Ishikawa (cell line): ENCODE data around the gene SLC25A39.
A peak's percentile ranks its signal among the peaks of the same experiment; 100 is the strongest.

ENCODE experiments used
- CEBPB ChIP-seq: IDR thresholded peaks from 2 replicates; pipeline ENCODE4 v1.6.1; 2012
- CREB1 ChIP-seq: IDR thresholded peaks from 2 replicates; pipeline ENCODE4 v1.6.1; 2012; ENCODE audit warnings: low read depth
- EGR1 ChIP-seq: IDR thresholded peaks from 2 replicates; pipeline ENCODE4 v1.6.1; 2012
- EP300 ChIP-seq: IDR thresholded peaks from 2 replicates; pipeline ENCODE4 v1.6.1; 2012; ENCODE audit warnings: borderline replicate concordance
- FOXM1 ChIP-seq: IDR thresholded peaks from 2 replicates; pipeline ENCODE4 v1.6.1; 2012; ENCODE audit warnings: low read depth, borderline replicate concordance
- NFIC ChIP-seq: IDR thresholded peaks from 2 replicates; pipeline ENCODE4 v1.6.1; 2012
- RAD21 ChIP-seq: IDR thresholded peaks from 2 replicates; pipeline ENCODE4 v1.6.1; 2012; ENCODE audit warnings: low read depth
- TAF1 ChIP-seq: IDR thresholded peaks from 2 replicates; pipeline ENCODE4 v1.6.1; 2012; ENCODE audit warnings: low read depth, mild to moderate bottlenecking
- TCF12 ChIP-seq: IDR thresholded peaks from 2 replicates; pipeline ENCODE4 v1.6.1; 2012; ENCODE audit warnings: low read depth
- TEAD4 ChIP-seq: IDR thresholded peaks from 2 replicates; pipeline ENCODE4 v1.6.1; 2012
- YY1 ChIP-seq: IDR thresholded peaks from 2 replicates; pipeline ENCODE4 v1.6.1; 2012; ENCODE audit warnings: low read depth
- ZBTB7A ChIP-seq: IDR thresholded peaks from 2 replicates; pipeline ENCODE4 v1.6.1; 2012; ENCODE audit warnings: low read depth
- TF ChIP-seq, protein P1 (sequence below): IDR thresholded peaks from 2 replicates; pipeline ENCODE4 v1.6.1; 2012
- TF ChIP-seq, protein P2 (sequence below): IDR thresholded peaks from 2 replicates; pipeline ENCODE4 v1.6.1; 2012; ENCODE audit warnings: low read depth, mild to moderate bottlenecking
- TF ChIP-seq, protein P3 (sequence below): IDR thresholded peaks from 2 replicates; pipeline ENCODE4 v1.6.1; 2012

The SLC25A39 gene

DNA sequence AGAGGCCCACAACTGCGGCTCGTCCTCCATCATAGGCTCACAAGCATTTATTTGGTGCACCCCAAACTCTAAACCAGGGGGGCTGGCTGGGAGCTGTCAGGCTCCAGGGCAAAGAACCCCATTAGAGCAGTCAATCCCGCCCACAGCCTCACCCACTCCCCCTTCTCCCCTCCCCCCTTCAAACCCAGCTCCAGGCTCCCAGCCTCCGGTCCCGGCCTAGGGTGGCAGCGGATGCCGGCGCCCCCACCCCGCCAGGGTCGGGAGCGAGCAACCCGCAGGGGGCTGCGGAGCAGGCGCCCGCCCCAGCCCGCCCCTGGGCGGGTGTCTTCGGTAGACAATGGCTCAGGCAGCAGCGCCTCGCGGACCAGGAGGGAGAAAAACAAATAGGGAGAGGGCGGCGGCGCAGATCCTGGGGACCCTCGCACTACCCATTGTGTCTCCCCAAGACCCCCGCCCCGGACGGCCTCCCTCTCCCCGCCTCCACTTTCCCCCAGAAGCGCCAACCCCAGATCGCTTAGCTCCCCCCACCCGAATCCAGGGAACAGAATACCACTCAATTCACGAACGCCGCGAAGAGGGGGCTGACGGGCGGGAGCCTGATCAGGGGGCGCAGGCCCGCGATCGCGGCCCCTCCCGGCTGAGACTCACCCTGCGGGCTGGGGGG is 38.5 kb upstream of the SLC25A39 start:
- TF ChIP-seq TAF1 = no peak
- TF ChIP-seq, protein P1, sequence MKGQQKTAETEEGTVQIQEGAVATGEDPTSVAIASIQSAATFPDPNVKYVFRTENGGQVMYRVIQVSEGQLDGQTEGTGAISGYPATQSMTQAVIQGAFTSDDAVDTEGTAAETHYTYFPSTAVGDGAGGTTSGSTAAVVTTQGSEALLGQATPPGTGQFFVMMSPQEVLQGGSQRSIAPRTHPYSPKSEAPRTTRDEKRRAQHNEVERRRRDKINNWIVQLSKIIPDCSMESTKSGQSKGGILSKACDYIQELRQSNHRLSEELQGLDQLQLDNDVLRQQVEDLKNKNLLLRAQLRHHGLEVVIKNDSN = no peak
- TF ChIP-seq ZBTB7A = peak; percentile 78
- no peak for TF ChIP-seq CREB1
- no peak for TF ChIP-seq EP300

DNA sequence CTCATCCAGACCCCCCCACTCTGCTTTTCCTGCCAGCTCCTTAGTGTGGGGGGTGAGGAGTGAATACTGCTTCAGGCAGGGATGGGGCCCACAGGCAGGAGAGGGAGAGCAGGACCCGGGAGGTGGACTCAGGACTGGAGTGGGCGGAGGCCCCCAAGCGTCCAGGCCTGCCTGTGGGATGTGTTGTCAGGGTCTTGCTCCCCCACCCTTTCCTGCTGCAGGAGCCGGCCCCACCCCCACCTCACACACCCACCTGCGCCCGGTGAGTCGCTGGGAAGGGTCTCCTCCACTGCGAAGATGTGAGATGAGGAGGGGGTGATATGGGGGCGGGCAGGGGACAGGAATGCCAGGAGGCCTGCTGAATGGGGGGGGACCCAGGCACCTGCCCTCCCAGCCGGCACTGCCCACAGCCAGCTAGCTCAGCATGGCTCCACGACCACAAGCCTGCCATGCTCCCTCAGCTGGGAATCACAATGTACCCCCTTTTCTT is 37.9 kb upstream of the SLC25A39 start:
- TF ChIP-seq ZBTB7A (no peak), EP300 (no peak), NFIC (no peak), TAF1 (no peak)
- TF ChIP-seq, protein P1 = no peak
- TF ChIP-seq, protein P2, sequence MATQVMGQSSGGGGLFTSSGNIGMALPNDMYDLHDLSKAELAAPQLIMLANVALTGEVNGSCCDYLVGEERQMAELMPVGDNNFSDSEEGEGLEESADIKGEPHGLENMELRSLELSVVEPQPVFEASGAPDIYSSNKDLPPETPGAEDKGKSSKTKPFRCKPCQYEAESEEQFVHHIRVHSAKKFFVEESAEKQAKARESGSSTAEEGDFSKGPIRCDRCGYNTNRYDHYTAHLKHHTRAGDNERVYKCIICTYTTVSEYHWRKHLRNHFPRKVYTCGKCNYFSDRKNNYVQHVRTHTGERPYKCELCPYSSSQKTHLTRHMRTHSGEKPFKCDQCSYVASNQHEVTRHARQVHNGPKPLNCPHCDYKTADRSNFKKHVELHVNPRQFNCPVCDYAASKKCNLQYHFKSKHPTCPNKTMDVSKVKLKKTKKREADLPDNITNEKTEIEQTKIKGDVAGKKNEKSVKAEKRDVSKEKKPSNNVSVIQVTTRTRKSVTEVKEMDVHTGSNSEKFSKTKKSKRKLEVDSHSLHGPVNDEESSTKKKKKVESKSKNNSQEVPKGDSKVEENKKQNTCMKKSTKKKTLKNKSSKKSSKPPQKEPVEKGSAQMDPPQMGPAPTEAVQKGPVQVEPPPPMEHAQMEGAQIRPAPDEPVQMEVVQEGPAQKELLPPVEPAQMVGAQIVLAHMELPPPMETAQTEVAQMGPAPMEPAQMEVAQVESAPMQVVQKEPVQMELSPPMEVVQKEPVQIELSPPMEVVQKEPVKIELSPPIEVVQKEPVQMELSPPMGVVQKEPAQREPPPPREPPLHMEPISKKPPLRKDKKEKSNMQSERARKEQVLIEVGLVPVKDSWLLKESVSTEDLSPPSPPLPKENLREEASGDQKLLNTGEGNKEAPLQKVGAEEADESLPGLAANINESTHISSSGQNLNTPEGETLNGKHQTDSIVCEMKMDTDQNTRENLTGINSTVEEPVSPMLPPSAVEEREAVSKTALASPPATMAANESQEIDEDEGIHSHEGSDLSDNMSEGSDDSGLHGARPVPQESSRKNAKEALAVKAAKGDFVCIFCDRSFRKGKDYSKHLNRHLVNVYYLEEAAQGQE = no peak

DNA sequence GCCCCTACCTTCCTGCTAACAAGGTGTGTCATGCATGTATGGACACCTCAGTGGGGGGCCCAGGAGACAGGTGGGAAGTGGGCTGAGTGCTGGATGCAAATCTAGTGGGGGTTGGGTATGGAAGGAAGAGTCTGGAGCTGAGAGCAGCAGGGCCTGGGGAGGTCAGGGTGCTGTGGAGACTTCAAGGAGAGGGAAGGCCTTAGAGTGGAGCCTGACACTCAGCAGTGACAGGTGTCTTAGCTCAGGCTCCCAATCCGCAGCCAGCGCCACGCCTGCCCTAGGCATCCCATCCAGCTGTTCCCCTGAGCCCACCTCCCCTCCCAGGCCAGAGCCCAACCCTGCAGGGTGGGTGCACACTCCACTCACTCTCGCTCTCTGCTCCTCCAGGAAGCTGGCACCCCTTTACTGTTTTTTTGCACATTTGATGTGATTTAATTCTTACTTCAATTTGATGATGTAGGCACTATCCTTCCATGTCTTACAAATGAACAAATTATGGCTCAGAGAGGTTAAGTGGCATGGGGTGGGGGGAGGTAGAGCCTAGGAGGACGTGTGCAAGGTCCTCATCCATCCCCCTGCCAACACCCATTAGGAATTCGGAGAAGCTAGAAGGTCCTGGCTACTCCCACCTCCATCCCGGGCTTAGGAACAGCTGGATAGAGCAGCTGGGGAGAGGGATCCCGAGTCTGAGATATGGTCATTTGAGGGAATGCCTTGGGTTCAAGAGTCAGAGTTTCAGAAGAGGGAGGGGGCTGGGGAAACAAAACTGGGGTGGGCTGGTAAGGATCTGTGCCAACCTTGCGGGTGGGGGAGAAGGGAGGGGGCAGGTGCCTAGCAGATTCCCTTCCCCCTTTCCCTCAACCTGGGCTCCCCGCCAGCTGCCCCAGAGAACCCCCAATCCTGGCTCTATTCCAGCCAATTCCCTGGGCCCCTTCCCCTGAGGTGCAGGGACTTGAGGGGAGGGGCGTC is 37.0 kb upstream of the SLC25A39 start:
- TF ChIP-seq TAF1 (no peak), RAD21 (no peak), ZBTB7A (no peak), CREB1 (no peak), EGR1 (no peak), TCF12 (no peak), CEBPB (no peak), YY1 (no peak), EP300 (no peak), TEAD4 (no peak), NFIC (no peak), FOXM1 (no peak)
- TF ChIP-seq, protein P2 = no peak
- TF ChIP-seq, protein P1 = no peak
- TF ChIP-seq, protein P3, sequence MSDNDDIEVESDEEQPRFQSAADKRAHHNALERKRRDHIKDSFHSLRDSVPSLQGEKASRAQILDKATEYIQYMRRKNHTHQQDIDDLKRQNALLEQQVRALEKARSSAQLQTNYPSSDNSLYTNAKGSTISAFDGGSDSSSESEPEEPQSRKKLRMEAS = no peak

DNA sequence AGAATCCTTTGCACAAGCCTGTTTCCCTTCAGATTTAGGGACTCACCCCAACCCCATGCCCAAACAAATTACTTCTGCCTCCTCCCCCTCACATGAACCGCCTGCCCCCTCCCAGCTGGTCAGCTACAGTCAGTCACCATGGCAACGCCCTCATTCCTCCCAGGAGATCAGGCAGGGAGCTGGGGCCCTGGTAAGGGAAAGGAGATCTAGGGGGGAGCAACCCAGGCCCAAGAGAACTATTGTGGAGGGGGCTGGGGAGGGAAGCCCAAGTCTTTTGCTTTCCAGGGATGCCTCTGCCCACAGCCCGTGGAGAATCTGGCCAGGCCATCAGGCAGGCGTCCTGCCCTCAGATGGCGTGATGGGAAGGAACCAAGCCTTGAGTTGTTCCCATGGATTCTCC is 36.2 kb upstream of the SLC25A39 start:
- no peak for TF ChIP-seq RAD21
- TF ChIP-seq ZBTB7A = no peak
- TF ChIP-seq CEBPB = no peak
- TF ChIP-seq, protein P1 = no peak
- no peak for TF ChIP-seq CREB1
- TF ChIP-seq TEAD4 = no peak
- no peak for TF ChIP-seq TCF12
- TF ChIP-seq TAF1 = no peak
- TF ChIP-seq, protein P3 = no peak

DNA sequence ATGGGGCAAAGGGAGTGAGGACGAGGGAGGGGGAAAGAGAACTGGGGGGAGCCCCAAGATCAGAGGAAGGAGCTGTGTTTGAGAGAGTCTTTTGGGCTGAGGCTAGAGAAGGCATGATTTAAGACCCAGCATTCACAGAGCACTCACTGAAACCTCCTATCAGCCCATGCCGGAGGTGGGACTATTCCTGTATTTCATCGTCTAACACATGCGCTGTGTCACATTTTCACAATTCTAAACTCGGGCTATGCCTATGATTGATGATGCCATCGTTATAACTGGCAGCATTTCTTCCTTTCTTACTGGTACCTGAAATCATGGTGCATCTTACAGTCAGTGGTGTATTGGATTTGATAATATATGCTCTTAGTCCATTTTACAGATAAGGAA is 35.5 kb upstream of the SLC25A39 start:
- TF ChIP-seq TCF12 (no peak), NFIC (no peak), TEAD4 (no peak), TAF1 (no peak), CREB1 (no peak), FOXM1 (no peak), CEBPB (no peak), RAD21 (no peak), ZBTB7A (no peak), YY1 (no peak), EP300 (no peak), EGR1 (no peak)
- TF ChIP-seq, protein P3 = no peak
- TF ChIP-seq, protein P1 = no peak
- TF ChIP-seq, protein P2 = no peak
